GM21786 (cell line): Measurements from ENCODE around the gene CCDC92.
A peak's percentile ranks its signal among the peaks of the same experiment; 100 is the strongest.

ENCODE experiments used
- ATAC-seq: cut with Tn5 transposase; IDR thresholded peaks from one replicate; pipeline ENCODE4 v1.9.1; 2021; ENCODE audit not compliant: unreplicated experiment

Gene CCDC92

DNA sequence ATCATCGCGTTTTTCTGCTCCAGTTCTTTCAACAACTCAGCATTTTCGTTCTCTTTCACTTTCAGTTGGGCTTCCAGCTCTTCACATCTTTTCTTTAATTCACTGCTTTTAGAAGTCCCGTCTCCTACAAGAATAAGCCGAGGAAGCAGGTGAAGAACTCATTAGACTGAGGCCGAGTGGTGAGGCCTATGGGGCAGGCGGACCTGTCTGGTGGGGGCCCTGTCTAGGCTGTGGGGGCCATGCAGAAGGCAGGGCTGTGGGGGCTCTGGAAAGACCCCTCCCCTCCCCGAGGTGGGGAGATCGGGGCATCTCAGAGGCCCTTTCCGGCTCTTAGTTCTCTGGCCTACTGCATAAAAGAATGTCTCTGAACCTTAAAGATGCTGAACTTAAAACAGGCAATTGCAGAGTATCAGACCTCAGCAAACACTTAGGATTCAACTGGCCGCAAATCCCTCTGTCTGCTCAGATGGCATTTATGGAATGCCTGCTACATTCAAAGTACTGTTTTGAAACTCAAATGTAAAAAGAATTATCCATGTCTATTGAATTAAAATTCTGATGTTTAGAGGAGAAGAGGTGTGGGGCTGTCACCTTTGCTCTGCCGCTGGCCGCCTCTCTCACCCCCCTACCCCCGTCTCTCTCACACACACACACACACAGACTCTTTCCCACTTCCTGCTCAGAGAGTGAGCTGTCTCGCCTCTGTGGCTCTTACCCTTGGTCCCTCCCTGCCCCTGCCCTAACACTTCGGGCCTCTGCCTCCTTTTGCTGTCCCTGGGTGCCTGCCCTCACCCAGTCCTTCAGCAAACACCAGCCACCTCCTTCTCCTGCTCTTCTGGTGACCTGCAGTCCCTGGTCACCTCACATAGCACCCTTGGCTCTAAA is 34.7 kb downstream of the CCDC92 start:
- ATAC-seq: peak; percentile 56

- ATAC-seq: no peak
Measured at GRCh38 chr12:123936956-123937706, 35.5 kb downstream of the CCDC92 start.

GRCh38 chr12:123936471-123936870 is 36.2 kb downstream of the CCDC92 start:
- no peak for ATAC-seq

DNA sequence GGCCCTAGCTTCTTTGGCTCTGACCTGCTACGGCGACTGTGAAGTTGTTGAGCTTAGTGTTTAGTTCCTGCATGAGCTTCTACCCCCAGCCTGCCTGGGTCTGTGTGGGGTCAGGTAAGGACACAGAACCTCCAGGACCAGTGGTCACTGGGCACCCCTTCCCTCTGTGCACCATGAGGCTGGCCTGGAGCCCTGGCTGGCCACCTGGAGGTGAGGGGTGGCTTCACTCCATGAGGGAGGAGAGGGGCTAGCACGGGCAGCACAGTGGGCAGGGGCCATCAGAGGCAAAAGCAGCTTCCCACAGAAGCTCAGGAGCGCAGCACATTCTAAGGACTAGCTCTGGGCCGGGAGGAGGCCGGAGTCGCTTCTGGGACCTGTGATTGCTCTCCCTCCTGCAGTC is 36.7 kb downstream of the CCDC92 start:
- no peak for ATAC-seq

GRCh38 chr12:123934829-123935228 is 37.8 kb downstream of the CCDC92 start:
- no peak for ATAC-seq

DNA sequence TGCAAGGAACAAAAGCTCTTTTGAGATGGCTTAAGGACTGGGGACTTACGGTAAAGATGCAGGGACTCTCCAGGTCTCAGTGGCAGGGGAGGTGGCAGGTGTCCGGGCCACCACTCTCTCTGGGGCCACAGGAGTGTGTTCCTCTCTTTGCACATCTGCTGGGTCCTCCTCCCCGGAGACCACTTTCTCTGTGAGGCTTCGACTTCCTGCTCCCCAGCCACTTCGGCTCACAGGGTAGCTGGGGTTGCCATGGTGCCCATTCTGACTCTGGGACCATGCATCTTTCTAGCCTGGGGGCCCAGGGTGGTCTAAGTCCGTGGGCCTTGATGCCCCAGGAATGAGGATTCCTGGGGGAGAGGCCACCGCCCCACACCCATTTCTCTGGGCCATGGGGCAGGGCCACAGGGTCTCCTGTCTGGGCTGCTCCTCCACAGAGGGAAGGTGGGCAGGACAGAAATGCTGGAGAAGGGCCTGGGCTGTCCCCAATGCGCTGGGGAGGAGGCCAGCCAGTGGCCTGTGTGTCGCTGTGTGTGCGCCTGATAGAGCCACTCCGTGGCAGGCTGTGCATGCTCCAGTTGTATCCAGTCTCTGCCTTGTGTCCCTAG is 38.5 kb downstream of the CCDC92 start:
- no peak for ATAC-seq

DNA sequence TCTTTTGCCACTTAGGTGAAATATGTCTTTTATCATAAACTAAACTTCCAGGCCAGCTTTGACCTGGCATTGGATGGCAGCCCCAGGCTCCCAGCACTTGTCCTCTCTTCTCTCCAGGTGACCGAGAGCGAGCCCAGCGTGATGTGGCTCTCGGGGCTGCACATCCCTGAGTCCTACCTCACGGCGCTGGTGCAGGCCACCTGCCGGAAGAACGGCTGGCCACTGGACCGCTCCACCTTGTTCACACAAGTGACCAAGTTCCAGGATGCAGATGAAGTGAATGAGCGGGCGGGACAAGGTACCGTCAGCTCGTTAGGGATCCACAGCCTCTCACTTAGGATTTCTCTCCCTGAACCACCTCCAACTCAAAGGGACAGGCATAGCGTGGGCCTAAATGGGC is 39.4 kb downstream of the CCDC92 start:
- ATAC-seq: no peak

- no peak for ATAC-seq
Measured at GRCh38 chr12:123931686-123932321, 40.8 kb downstream of the CCDC92 start.

DNA sequence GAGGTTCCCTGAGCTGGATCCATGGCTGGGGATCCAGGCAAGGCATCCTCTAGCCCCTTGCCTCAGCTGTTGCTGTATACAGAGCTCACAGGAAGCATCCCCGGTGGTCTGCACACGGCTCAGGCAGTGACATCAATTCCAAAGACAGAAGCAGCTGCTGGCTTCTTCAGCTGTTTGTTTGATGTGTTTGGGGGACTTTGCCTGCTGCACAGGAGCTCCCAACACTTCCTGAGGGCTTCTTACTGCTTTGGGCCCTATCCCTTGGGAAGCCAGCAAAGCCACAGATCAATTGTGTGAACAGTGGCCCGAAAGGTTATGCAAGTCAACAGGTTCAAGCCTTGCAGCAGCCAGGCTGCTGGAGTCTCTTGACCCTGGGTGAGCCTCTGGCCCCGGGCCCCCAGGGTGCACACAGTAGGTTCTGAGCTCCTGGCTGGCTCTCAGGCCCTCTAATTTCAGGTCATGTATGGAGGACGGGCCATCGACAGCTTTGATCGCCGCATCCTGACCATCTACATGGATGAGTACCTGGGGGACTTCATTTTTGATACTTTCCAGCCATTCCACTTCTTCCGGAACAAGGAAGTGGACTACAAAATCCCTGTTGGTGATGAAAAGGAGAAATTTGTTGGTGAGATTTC is 42.6 kb downstream of the CCDC92 start:
- ATAC-seq: no peak

GRCh38 chr12:123928897-123929296 is 43.7 kb downstream of the CCDC92 start:
- no peak for ATAC-seq

DNA sequence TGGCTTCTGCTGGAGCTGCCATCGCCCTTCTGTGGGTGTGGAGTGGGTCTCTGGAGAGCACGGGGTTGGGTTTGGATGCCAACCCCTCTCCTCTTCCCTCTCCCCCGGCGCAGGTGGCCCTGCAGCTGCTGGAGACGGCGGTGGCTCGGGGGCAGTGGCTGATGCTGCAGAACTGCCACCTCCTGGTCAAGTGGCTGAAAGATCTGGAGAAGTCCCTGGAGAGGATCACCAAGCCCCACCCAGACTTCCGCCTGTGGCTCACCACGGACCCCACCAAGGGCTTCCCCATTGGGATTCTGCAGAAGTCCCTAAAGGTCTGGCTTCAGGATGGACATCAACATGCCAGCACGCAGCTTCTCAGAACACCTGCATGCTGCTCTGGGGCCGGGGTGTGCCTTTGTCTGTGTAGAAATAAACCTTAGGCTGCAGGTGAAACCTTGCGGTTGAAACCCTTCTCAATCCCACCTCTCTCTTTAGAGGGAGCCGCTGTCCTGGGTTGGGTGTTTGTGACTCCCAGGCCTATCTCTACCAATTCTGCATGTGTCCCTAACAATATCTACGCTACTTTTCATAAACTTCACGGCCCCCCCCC is 44.3 kb downstream of the CCDC92 start:
- no peak for ATAC-seq

GRCh38 chr12:123924539-123924938 is 48.1 kb downstream of the CCDC92 start:
- no peak for ATAC-seq

DNA sequence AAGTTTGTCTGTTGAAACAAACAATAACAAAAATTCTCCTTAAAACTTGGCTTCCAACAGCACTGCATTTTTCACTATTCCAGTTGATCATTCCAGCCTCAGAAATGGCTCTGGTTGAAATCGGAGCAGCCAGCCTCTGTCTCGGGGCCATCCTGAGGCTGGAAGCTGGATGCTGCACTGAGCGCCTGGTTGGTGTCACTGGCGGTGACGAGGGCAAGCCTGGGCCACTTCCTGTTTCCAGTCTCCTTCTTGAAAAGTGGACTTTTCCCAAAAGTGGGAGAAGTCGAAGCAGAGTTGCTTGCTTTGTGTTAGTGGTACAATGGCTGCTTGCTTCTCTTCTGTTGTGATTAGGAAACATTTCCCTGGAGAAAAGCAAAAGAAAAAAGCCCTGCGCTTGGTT is 48.7 kb downstream of the CCDC92 start:
- ATAC-seq: no peak

DNA sequence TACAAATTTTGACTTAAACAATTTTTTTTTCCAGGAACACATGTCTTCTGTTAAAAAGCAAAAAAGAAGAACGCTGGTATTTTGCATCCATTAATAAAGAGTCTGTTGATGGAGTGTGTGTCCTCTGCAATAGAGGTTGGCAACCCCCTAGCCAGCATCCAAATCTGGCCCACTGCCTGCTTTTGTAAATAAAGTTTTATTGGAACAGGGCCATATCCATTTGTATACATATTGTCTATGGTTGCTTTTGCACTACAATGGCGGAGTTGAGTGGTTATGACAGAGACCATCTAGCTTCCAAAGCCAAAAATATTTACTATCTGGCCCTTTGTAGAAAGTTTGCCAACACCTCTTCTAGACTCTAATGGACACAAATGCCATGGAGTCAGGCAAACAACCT is 49.6 kb downstream of the CCDC92 start:
- ATAC-seq: no peak

DNA sequence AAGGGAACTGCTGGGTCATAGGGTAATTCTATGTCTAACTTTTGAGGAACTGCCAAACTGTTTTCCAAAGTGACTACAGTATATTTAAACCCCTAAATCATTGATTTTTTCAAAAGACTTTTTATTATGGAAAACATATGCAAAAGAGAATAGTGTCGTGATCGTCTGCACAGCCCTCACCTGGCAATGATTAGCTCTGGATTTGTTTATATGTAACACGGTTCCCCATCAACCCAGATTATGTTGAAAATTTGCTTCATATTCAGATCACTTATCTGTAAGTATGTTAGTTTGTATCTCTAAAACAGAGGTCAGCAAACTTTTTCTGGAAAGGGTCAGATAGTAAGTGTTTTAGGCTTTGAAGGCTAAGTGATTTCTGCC is 52.7 kb downstream of the CCDC92 start:
- no peak for ATAC-seq

DNA sequence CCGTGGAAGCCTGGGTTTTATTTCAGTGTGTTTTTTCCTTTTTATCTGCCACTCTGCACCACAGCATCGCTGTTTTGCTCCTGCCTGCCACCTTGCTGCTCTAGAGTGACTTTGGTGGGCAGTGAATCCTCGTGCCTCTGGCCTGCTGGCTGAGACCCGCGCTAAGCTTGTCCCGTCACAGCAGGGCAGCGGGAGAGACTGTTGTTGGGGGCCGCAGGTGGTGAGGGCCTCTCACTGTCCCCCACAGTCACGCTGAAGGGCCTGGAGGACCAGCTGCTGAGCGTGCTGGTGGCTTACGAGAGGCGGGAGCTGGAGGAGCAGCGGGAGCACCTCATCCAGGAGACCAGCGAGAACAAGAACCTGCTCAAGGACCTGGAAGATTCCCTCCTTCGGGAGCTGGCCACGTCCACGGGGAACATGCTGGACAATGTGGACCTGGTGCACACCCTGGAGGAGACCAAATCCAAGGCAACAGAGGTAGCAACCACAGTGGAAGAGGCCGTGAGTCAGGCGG is 55.2 kb downstream of the CCDC92 start:
- ATAC-seq: no peak

- no peak for ATAC-seq
Measured at GRCh38 chr12:123916729-123917128, 55.9 kb downstream of the CCDC92 start.

GRCh38 chr12:123914726-123915333 is 57.8 kb downstream of the CCDC92 start:
- ATAC-seq: no peak

- no peak for ATAC-seq
Measured at GRCh38 chr12:123912415-123913380, 59.9 kb downstream of the CCDC92 start.
